ENCODE measurements around the gene TTC31.
"Not testable (repeated sequence)": the region's sequence is repeated elsewhere in the genome, so short reads cannot be mapped to it uniquely, and the experiment has no call there.

Gene TTC31

GRCh38 chr2:74482801-74483674, at the start of gene TTC31, which contains the start of gene CCDC142:
TSS of gene TTC31 (plus strand) at chr2:74483081. CDS start at chr2:74483096, 15 bp downstream.
TSS of gene CCDC142 (minus strand) at chr2:74482998. CDS start at chr2:74482837, 161 bp downstream.
- DNase-seq, result peak; percentile 98

- DNase-seq, result no peak
Observed at GRCh38 chr2:74436111-74436805, 46.6 kb upstream of the TTC31 start.

DNA sequence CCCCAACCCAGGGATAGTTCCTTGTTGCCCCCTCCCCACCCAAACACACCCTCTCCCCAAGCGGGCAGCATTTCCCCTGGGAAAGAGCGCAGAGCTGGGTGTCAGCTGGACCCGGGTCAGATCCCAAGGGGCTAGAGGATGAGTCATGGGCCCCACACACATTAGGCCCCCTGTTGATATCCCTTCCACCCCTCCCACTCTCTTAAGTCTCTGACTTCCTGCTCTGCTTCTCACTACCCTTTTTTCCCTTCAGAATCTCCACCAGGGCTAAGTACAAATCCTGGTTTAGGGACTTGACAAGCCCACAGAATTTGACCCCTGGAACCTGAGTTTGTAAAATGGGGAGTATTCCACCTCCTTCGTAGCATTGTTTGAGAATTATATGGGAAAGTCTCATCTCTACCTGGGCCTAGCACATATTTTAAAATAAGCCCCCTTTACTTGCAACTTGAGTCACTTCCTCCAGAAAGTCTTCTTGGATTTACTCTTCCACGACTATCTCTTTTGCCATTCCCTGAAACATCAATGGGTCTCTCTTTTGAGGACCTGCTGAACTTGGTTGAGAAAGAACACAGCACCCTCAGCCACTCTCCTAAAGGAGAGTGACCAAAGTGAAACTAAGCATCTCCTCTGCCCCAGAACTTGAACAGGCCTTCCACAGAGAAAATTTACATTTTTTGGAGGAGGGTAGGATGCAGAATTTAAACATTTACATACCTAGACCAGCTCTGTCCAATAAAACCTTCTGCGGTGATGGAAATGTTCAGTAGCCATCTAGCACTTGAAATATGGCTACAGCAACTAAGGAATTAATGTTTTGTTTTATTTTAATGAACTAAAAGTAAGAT, 45.8 kb upstream of the TTC31 start:
- DNase-seq, result no peak

GRCh38 chr2:74438248-74438647, 44.6 kb upstream of the TTC31 start:
- DNase-seq, result no peak

GRCh38 chr2:74439373-74439772, 43.5 kb upstream of the TTC31 start:
- no peak for DNase-seq

DNA sequence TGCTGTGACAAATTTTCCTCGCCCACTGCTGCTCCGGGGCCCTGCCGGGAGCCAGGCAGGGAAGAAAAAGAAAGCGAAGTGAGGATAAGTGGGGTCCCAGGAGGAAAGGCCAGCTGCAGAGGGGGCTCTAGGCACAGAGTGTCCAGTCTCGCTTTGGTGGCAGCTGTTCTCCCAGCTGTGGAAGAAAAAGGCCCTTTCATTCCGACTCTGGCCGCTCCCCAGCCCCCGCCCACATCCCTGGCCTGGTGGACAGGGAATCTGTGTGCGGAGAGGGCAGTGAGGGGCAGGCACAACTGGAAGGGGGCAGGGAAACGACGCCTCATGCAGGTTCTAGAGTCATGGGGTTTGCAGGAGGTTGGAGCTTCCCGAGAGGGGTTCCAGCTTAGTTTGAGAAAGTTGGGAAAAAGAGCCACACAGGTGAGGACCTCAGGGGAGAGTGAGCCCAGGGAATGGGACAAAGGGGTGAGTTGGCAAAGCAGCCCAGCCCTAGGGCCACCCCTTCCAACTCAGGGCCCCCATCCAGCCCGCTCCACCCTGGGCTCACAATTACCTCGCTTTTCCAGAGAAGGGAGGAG, 43.0 kb upstream of the TTC31 start:
- no peak for DNase-seq

- DNase-seq, result peak; percentile 75
Observed at GRCh38 chr2:74440378-74441169, 42.3 kb upstream of the TTC31 start.

DNA sequence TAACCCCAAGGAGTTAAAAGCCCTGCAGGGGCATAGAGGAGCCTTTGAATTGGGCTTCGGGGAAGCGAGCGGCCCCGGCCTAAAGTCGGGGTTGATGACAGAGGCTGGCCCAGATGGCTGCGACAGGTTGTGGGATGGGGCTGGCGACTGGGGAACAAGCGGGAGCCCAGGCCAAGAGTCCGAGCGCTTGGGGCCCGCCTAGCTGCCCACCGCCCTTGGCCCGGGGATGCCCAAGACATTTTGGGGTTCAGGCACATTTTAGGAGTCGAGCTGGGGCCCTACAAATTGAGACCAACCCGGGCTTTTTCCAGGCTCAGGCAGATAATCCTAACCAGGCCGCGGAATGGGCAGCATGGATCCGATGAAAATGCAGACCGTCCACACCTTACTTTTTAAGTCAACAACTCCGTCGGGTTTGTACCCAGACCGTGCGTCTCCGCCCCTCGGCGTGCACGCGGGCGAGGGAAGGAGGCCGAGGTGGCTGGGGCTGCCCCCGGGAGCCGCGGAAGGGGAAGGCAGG, 41.7 kb upstream of the TTC31 start:
- DNase-seq, result no peak

- DNase-seq, result no peak
Observed at GRCh38 chr2:74441690-74442482, 41.0 kb upstream of the TTC31 start, which contains the start of gene RTKN. TSS of gene RTKN (minus strand) at chr2:74441937. CDS start at chr2:74441816, 121 bp downstream.

- not testable (repeated sequence) for DNase-seq
Observed at GRCh38 chr2:74442483-74443297, 40.2 kb upstream of the TTC31 start.

DNA sequence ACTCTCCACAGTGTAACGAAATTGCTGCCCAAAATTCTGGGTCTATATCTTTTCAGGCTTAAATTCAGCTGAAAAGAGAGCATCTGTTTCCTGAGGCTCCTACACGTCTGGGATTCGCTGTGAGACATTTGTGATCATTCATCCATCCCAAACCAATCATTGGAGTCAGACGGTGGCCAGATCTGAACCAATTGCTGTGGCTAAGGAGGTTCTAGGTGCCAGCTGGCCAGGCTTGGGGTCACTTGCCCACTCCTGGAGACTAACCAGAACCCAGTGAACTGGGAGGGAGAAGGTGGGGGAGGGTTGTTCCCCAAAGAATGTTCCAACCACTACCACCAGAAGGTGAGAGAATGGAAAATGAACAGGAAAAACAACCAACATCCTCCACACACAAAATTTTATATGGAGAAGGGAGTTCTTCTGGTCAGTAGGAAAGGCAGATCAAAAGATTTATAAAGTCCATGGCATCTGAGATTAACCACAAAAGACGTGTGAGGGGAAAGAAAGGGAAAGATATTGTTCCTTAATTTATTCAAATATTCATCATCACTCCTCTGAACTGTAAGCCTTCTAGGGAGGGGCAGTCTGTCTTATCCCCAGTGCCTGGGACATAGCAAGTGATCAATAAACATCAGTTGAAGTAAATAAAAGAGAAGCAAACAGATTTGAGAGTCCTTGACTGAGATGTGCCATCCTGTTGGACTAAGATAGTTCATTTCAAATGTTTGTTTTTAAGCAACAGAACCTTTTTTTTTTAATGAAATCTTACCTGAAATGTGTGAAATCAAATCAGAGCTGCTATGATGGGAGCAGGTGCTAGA, 38.2 kb upstream of the TTC31 start:
- peak; percentile 30 for DNase-seq

DNA sequence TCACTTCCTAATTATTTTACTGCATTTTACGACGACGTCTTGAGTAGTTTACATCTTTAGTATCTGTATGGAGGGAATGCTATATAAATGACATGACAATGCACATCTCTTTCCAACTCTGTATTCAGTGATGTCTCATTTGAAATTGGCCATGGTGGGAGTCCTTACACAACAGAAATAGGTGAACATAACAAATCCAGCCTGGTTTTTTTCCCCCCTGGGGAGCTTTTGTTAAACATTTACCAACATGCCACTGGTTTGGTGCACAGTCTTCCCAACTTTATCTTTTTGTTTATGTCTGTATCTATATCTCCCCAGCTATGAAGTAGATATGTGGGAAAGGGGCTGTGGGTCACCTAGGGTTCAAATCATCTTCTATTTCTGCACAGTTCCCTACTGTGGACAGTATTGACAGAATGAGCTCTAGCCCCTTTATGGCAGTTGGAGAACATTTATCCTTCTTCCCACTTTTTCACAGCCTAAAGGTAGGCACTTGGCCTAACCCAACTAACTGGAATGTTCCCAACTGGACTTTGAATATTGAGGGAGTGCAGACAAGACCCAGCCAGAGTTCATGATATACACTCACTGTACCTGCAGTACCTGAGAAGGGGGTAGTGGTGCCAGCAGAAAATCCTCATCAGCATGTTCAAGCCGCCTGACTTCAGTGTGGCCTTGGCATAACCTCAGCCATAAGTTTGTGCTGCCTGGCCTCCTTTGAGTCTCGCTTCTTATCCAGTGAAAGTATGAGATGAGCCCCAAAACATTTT, 35.5 kb upstream of the TTC31 start:
- no peak for DNase-seq

GRCh38 chr2:74448771-74449170, 34.1 kb upstream of the TTC31 start:
- no peak for DNase-seq

GRCh38 chr2:74450570-74451190, 32.2 kb upstream of the TTC31 start:
- no peak for DNase-seq

DNA sequence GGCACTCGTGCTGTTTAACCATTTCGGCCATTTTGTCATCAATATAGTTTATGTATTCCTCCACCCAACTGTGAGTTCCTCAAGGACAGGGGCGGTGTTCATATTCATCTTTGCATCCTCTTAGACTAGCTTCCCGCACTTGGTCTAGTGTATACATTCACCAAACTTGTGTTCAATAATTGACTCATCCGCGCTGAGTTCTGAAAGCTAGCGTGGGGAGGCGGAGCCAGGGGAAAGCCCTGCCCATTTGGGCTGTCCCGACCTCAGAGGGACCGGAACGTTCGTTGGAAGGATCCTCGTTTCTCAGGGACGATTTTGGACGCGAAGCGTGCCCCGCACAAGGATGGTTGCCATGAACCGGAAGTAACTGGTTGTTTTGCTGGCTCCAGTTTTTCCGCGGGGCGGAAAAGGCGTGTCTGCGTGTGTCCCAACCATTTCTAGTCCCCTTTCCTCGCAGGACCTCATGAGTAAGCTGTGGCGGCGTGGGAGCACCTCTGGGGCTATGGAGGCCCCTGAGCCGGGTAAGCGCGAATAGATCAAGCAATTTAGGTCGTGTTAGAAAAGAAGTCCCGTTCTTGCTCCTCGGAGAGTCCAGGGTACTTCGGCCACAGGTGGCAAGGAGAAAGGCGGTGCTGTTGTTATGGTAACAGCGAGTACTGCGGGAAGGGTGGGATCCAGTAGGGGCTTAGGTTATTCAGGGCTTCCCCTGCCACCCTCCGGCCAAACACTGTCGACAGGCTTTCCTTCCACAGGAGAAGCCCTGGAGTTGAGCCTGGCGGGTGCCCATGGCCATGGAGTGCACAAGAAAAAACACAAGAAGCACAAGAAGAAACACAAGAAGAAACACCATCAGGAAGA, 28.0 kb upstream of the TTC31 start, which contains the start of gene INO80B:
INO80B (plus strand) TSS at position 434 of the 858 bp plus-strand sequence; CDS start at position 464, 30 bp downstream.
- DNase-seq, result peak; percentile 97

- DNase-seq, result peak; percentile 50
Observed at GRCh38 chr2:74457129-74457548, 25.7 kb upstream of the TTC31 start.

Measured in NCI-H1694 treated with DMSO at 0.1 percent for 48 hours (cell line).